ES-I3 (cell line): ENCODE data around the gene NOP9.

Source experiments
- H3K36me3 ChIP-seq: 2 replicates; pipeline ENCODE4 v1.6.1; 2013; ENCODE audit warnings: mild to moderate bottlenecking, low read length, control low read depth, moderate library complexity; ENCODE audit not compliant: insufficient read depth
- H3K4me1 ChIP-seq: 2 replicates; pipeline ENCODE4 v1.6.1; 2013; ENCODE audit warnings: mild to moderate bottlenecking, control low read depth, low read length; ENCODE audit not compliant: insufficient read depth
- H3K9ac ChIP-seq: 2 replicates; pipeline ENCODE4 v1.6.1; 2013; ENCODE audit warnings: low read depth, mild to moderate bottlenecking, low read length, moderate library complexity
- H3K9me3 ChIP-seq: 2 replicates; pipeline ENCODE4 v1.6.1; 2013; ENCODE audit warnings: mild to moderate bottlenecking, low read length, moderate library complexity; ENCODE audit not compliant: control insufficient read depth, insufficient read depth

Gene NOP9

DNA sequence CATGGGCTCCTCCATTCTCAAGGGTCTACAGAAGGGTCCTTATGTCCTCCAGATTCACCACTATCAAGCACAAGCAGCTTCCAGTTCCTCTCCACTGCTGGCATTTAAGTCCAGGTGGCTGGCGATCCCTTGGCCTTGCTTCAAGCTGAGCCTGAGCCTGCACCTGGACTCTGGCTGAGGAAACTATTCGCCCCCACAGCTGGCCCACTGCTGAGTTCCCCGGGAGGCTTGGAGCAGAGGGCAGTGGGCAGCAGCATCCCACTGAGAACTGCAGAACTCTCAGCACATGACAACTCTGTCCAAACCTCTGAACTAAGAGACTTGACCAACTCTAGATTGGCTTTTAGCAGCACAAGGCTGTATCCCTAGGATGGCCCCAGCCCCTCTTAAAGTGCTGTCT lies 16.9 kb upstream of the NOP9 start:
- Histone ChIP-seq H3K36me3 (no peaks in the 10 kb centered on the region), H3K4me1 (no peaks in the 10 kb centered on the region), H3K9ac (no peak overlapping the region), H3K9me3 (no peaks in the 10 kb centered on the region)

DNA sequence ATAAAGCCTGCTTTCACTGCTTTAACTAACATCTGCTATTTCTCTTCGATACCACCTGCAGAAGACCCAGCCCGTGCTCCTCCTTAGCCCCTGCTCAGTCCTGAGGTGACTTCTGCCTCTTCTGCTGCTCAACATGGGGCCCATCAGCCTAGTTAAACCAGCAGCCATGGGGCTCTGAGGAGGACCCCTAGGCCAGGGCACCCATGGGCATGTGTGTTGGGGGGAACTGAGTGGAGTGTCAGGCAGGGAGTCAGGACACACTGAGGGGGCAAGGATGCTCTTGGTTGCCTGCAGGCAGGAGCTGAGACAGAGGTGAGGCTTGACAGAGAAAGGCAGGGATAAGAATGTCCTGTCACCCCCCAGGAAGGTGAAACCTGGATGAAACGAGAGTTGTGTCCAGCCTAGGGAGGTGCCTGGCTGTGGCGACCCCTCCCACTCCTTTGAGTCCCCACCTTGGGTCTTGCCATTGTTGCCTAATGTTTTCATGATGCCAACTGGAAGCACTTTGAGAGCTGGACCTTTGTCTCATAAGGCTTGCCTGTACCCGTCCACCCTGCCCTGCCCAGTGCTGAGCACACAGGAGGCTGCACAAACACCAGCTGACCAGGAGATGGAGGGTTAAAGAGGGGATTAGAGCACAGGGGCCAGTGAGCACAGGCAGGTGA lies 15.7 kb upstream of the NOP9 start:
- Histone ChIP-seq H3K36me3 (no peaks in the 10 kb centered on the region), H3K4me1 (no peaks in the 10 kb centered on the region), H3K9me3 (no peaks in the 10 kb centered on the region), H3K9ac (no peak overlapping the region)

- Histone ChIP-seq H3K36me3 (peaks cover 2% of the 10 kb centered on the region; the same call in 1 of the 2 replicates), H3K9me3 (no peaks in the 10 kb centered on the region), H3K4me1 (no peaks in the 10 kb centered on the region), H3K9ac (no peak overlapping the region)
These were observed 15.1 kb upstream of the NOP9 start for GRCh38 chr14:24284501-24285035.

- Histone ChIP-seq H3K9ac (no peak overlapping the region), H3K9me3 (no peaks in the 10 kb centered on the region), H3K4me1 (no peaks in the 10 kb centered on the region), H3K36me3 (peaks cover 4% of the 10 kb centered on the region; the same call in 1 of the 2 replicates)
These were observed 14.3 kb upstream of the NOP9 start for GRCh38 chr14:24285351-24285750.

GRCh38 chr14:24286996-24287395 lies 12.7 kb upstream of the NOP9 start:
- Histone ChIP-seq H3K9me3 (no peaks in the 10 kb centered on the region), H3K9ac (no peak overlapping the region), H3K36me3 (peaks cover 7% of the 10 kb centered on the region), H3K4me1 (no peaks in the 10 kb centered on the region)

- no peaks in the 10 kb centered on the region for H3K4me1 ChIP-seq
- H3K9me3 ChIP-seq = no peaks in the 10 kb centered on the region
- peaks cover 7% of the 10 kb centered on the region for H3K36me3 ChIP-seq
- H3K9ac ChIP-seq = no peak overlapping the region
These were observed 9.9 kb upstream of the NOP9 start for GRCh38 chr14:24289649-24290280.

GRCh38 chr14:24290746-24291145 lies 8.9 kb upstream of the NOP9 start:
- Histone ChIP-seq H3K9me3 (no peaks in the 10 kb centered on the region), H3K36me3 (peaks cover 8% of the 10 kb centered on the region), H3K4me1 (no peaks in the 10 kb centered on the region), H3K9ac (no peak overlapping the region)

DNA sequence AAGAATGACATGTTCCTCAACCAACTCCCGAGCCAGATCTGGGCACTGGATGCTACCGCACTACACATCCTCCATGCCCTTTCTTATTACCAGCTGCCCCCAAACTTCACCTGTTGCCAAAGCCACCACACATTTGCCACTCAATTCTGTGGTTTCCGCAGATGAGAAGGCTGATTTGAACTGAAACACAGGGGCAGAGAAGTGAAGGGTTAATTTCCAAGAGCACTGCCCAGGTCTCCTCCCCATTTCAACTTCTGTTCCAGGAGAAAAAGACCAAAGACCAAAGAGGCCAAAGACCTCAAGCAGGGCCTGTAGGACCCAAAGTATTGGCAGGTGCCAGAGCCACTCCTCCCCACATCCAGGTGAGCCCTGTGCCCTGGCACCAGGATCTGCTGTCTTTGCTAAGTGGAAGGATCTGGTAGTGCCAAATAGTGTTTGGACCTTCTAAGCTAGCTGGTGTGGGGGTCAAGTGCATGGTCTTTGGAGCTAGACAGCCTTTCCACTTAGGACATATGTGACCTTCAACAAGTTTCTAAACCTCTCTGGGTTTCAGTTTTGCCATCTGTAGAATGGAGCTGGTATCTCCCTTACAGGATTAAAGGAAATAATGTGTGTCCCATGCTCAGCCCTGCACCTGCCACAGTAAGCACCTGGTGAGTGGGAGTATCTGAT lies 8.1 kb upstream of the NOP9 start:
- Histone ChIP-seq H3K9ac (no peak overlapping the region), H3K4me1 (peaks cover 3% of the 10 kb centered on the region), H3K36me3 (peaks cover 11% of the 10 kb centered on the region), H3K9me3 (no peaks in the 10 kb centered on the region)

DNA sequence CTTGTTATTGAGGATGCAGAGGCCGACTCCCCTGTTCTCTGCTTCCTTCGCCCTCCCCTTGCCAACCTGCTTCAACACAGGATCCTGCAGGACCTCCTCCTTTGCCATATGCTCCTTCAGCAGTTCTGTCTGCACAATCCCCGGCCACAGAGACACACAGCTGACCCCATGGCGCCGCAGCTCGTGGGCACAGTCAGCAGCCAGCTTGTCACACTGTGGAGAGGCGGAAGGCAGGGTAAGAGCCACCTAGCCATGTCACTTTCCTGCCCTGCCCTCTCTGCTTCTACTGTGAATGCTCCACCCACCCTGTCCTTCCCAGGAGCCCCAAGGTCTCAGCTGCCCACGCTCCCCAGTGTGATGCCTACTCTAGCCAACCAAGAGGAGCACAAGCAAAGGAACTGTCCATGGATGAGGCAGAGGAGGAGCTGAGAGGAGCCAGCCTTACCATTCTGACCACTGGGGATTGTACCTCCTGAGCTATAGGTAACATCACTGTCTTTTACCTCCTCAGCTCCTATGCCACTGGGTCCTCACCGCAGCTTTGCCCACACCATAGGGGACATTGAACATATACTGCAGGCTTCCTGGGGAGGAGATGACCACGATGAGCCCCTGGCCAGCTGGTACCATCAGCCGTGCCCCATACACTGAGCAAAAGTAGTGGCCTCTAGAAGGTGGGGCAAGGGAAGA lies 7.4 kb upstream of the NOP9 start:
- Histone ChIP-seq H3K36me3 (peaks cover 11% of the 10 kb centered on the region), H3K9ac (no peak overlapping the region)

DNA sequence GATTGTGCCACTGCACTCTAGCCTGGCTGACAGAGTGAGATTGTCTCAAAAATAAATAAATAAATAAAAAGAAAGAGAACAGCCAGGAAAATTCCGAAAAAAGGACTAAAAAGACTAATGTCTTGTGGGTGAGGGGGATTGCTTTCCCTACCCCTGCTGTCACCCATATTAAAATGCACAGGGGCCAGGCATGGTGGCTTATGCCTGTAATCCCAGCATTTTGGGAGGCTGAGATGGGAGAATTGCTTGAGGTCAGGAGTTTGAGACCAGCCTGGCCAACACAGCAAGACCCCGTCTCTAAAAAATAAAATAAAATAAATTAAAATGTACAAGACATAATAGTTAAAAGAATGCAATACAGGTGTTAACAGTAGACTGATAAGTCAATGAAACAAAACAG lies 6.1 kb upstream of the NOP9 start:
- Histone ChIP-seq H3K9me3 (no peaks in the 10 kb centered on the region), H3K9ac (no peak overlapping the region), H3K36me3 (peaks cover 11% of the 10 kb centered on the region), H3K4me1 (peaks cover 11% of the 10 kb centered on the region)

More for the DNA sequence above, 7.4 kb upstream of the NOP9 start:
- H3K9me3 ChIP-seq = no peaks in the 10 kb centered on the region
- peaks cover 8% of the 10 kb centered on the region for H3K4me1 ChIP-seq

DNA sequence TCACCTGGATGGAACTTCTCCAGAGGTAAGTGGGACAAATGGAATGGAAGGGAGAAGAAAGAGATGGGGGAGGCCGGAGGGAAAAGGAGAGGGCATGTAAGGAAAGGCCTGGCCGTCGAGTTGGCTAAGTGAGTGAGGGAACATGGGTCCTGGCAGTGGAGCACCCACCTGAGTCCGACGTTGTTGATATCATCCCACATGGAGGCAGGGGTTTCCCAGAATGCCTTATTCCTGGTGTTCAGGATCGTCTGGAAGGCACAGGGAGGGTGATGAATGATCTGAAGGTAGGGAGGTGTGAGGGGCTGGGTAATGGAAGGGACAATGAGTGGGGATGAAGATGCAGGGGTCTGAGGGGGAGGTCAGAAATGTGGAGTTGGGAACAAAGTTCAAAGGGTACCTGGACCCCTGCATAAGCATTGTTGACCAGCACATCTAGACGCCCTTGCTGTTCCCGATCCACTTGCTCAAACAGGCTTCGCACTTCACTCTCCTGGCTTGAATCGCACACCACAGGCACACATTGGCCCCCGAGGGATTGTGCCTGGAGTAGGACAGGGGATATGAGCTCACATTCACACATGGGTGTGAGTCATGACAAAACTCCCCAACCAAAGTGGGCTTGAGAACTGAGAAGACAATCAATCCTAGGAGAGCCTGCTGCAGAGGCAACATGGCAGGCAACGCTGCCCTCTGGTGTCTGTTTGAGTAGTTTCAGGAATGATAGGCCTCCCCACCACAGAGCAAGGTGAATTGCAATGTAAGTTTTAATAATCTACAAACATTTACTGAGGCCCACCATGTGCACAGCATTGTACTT lies 3.1 kb upstream of the NOP9 start:
- Histone ChIP-seq H3K9ac (no peak overlapping the region), H3K36me3 (peaks cover 4% of the 10 kb centered on the region), H3K4me1 (peaks cover 11% of the 10 kb centered on the region), H3K9me3 (no peaks in the 10 kb centered on the region)

GRCh38 chr14:24297190-24297964 lies 2.3 kb upstream of the NOP9 start:
- Histone ChIP-seq H3K4me1 (peaks cover 11% of the 10 kb centered on the region), H3K36me3 (peaks cover 7% of the 10 kb centered on the region), H3K9ac (no peak overlapping the region), H3K9me3 (no peaks in the 10 kb centered on the region)

- Histone ChIP-seq H3K9me3 (no peaks in the 10 kb centered on the region), H3K36me3 (peaks cover 7% of the 10 kb centered on the region), H3K9ac (peak overlapping the region; percentile 86), H3K4me1 (peaks cover 11% of the 10 kb centered on the region)
These were observed 777 bp upstream of the NOP9 start for GRCh38 chr14:24298892-24299254.
